SJCRH30 (cell line): ENCODE measurements around the gene CYP2A13. TPM values are rescaled to one million over a fixed set of nuclear protein-coding genes. Genes with fewer than 3 reads are reported as not detected.
"Not testable (repeated sequence)": the region's sequence is repeated elsewhere in the genome, so short reads cannot be mapped to it uniquely, and the experiment has no call there.

Experiments
- DNase-seq, 2 experiments: peaks; one replicate each; pipeline ENCODE4 v3.0.0-alpha.2; 2015 to 2020
- H3K27ac ChIP-seq: fragments of 250-450 bp; sonication (Bioruptor Pico); 2 replicates; pipeline ENCODE4 v1.5.1; 2020; ENCODE audit warnings: mild to moderate bottlenecking, moderate library complexity
- H3K27me3 ChIP-seq: fragments of 250-450 bp; sonication (Bioruptor Pico); 2 replicates; pipeline ENCODE4 v1.5.1; 2020; ENCODE audit warnings: mild to moderate bottlenecking, moderate library complexity
- H3K36me3 ChIP-seq: fragments of 250-450 bp; sonication (Bioruptor Pico); 2 replicates; pipeline ENCODE4 v1.5.1; 2020; ENCODE audit warnings: mild to moderate bottlenecking, moderate library complexity
- H3K4me1 ChIP-seq: fragments of 250-450 bp; sonication (Bioruptor Pico); 2 replicates; pipeline ENCODE4 v1.5.1; 2020; ENCODE audit warnings: mild to moderate bottlenecking, moderate library complexity
- H3K4me3 ChIP-seq: fragments of 250-450 bp; sonication (Bioruptor Pico); 2 replicates; pipeline ENCODE4 v1.5.1; 2020; ENCODE audit warnings: mild to moderate bottlenecking, moderate library complexity
- H3K9me3 ChIP-seq: fragments of 250-450 bp; sonication (Bioruptor Pico); replicated peaks from 2 replicates; pipeline ENCODE4 v1.5.1; 2020; ENCODE audit warnings: mild to moderate bottlenecking, moderate library complexity
- total RNA-seq: library from RNA; depleted of rRNA; stranded (reverse); fragments of >200 nt; shearing (Covaris generic); gene quantifications from 2 replicates; pipeline ENCODE4 v1.2.3, GENCODE V29; 2014; rRNA removed

The CYP2A13 gene, protein sequence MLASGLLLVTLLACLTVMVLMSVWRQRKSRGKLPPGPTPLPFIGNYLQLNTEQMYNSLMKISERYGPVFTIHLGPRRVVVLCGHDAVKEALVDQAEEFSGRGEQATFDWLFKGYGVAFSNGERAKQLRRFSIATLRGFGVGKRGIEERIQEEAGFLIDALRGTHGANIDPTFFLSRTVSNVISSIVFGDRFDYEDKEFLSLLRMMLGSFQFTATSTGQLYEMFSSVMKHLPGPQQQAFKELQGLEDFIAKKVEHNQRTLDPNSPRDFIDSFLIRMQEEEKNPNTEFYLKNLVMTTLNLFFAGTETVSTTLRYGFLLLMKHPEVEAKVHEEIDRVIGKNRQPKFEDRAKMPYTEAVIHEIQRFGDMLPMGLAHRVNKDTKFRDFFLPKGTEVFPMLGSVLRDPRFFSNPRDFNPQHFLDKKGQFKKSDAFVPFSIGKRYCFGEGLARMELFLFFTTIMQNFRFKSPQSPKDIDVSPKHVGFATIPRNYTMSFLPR
- total RNA-seq: not detected in 2 replicates

GRCh38 chr19:41088151-41088550 lies at the start of gene CYP2A13:
Gene CYP2A13 (plus strand): TSS chr19:41088451. CDS start chr19:41088472, 21 bp downstream.
- no peak for DNase-seq
- 0 out of 2 replicates have a peak, but pooled peaks cover 3% of the 10 kb centered on the region for H3K27me3 ChIP-seq
- no peaks in the 10 kb centered on the region for H3K9me3 ChIP-seq
- H3K27ac ChIP-seq: no peak within 1 kb of the TSS
- no peaks in the 10 kb centered on the region for H3K4me1 ChIP-seq
- no peak within 1 kb of the TSS for H3K4me3 ChIP-seq
- H3K36me3 ChIP-seq: no peaks in the 10 kb centered on the region

- no peaks in the 10 kb centered on the region; the same call in none of the 2 replicates for H3K27me3 ChIP-seq
These were observed 48.4 kb upstream of the CYP2A13 start for GRCh38 chr19:41039806-41040205.

DNA sequence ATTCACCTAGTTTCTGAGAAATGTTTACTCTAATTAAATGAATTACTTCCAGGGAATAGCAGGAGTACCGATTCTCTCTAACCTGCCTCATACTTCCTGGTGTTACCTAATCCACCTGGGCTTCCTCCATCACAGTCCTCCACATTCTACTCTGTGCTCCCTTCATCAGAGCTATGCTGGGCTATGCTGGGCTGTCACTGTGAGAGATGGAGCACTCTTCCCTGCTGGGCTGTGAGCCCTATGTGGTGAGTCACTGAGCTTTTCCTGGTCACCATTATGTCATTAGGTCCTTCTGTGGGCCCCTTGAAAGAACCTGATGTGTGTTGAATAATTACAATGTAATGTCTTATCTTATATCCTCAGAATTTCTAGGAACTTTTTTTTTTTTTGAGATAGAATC lies 43.2 kb upstream of the CYP2A13 start:
- not testable (repeated sequence) for H3K36me3 ChIP-seq, DNase-seq

More at GRCh38 chr19:41039806-41040205, 48.4 kb upstream of the CYP2A13 start:
- Histone ChIP-seq H3K4me1 (no peaks in the 10 kb centered on the region), H3K27ac (no peak overlapping the region), H3K4me3 (no peak overlapping the region), H3K36me3 (no peaks in the 10 kb centered on the region), H3K9me3 (no peaks in the 10 kb centered on the region)
- no peak for DNase-seq

DNA sequence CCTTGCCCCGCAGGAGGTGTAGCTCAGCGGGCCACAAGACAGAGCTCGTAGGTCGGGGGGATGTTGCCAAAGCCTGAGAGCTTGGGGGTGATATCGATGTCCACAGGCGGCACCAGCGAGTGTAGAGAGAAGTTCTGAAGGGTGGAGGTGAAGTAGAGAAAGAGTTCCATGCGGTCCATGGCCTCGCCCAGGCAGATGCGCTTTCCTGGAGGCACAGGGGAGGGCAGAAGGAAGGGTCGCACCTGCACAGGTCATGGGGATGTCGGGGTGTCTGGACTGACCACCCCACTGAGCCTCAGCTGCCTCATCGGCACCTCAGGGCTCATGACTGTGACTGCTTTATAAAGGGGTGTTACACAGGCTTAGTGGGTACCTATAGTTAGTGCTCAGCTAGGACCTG lies 37.8 kb upstream of the CYP2A13 start:
- Histone ChIP-seq H3K9me3 (no peaks in the 10 kb centered on the region), H3K27me3 (peaks cover 15% of the 10 kb centered on the region), H3K36me3 (no peaks in the 10 kb centered on the region), H3K4me3 (no peak overlapping the region), H3K4me1 (no peaks in the 10 kb centered on the region), H3K27ac (no peak overlapping the region)
- no peak for DNase-seq

More for the DNA sequence above, 43.2 kb upstream of the CYP2A13 start:
- H3K4me3 ChIP-seq, H3K9me3 ChIP-seq, H3K27me3 ChIP-seq, H3K4me1 ChIP-seq, H3K27ac ChIP-seq: not testable (repeated sequence)

- H3K27ac ChIP-seq, H3K9me3 ChIP-seq, H3K36me3 ChIP-seq, H3K4me1 ChIP-seq, DNase-seq, H3K4me3 ChIP-seq: not testable (repeated sequence)
- peaks cover 15% of the 10 kb centered on the region for H3K27me3 ChIP-seq
These were observed 36.1 kb upstream of the CYP2A13 start for GRCh38 chr19:41052162-41052561.

- not testable (repeated sequence) for DNase-seq, H3K27ac ChIP-seq, H3K4me1 ChIP-seq, H3K4me3 ChIP-seq, H3K9me3 ChIP-seq, H3K36me3 ChIP-seq
- H3K27me3 ChIP-seq: peaks cover 11% of the 10 kb centered on the region
These were observed 34.9 kb upstream of the CYP2A13 start for GRCh38 chr19:41053331-41053730.

DNA sequence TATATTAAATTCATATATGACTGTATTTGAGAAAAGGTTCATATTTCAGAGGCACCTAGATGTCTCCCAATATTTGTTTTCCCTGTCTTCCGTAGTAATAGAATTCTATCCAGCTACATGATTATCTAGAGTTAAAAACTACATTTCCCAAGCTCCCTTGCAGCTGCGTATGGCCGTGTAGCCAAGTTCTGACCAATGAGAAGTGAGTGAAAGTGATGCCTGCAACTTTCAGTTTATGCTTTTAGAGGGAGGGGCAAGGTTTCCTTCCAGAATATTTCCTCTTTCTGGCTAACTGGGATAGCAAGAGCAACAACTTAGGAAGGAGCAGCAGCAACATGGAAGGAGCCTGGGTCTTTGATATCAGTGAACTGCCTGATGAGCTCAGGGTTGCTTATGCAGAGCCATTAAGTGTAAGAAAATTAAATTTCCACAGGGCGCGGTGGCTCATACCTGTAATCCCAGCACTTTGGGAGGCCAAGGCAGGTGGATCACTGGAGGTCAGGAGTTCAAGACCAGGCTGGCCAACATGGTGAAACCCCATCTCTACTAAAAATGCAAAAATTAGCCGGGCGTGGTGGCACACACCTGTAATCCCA lies 23.2 kb upstream of the CYP2A13 start:
- Histone ChIP-seq H3K4me1 (no peaks in the 10 kb centered on the region), H3K4me3 (no peak overlapping the region), H3K27ac (no peak overlapping the region), H3K27me3 (peaks cover 5% of the 10 kb centered on the region; the same call in 1 of the 2 replicates), H3K36me3 (no peaks in the 10 kb centered on the region), H3K9me3 (no peaks in the 10 kb centered on the region)
- DNase-seq: peak in 1 of 2 experiments; percentile 31

DNA sequence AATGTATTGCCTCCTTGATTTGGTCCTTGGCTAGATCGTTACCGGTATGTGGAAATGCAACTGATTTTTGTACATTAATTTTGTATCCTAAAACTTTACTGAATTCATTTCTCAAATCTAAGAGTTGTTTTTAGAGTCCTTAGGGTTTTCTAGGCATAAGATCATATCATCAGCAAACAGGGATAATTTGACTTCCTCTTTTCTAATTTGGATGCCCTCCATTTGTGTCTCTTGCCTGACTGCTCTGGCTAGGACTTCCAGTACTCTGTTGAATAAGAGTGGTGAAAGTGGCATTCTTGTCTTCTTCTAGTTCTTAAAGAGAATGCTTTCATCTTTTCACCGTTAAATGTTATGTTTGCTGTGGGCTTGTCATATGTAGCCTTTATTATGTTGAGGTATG lies 12.0 kb upstream of the CYP2A13 start:
- Histone ChIP-seq H3K9me3 (no peaks in the 10 kb centered on the region), H3K4me3 (no peak overlapping the region), H3K27me3 (0 out of 2 replicates have a peak, but pooled peaks cover 3% of the 10 kb centered on the region), H3K4me1 (no peaks in the 10 kb centered on the region), H3K27ac (no peak overlapping the region), H3K36me3 (no peaks in the 10 kb centered on the region)
- no peak for DNase-seq

GRCh38 chr19:41083516-41083915 lies 4.7 kb upstream of the CYP2A13 start:
- Histone ChIP-seq H3K36me3 (no peaks in the 10 kb centered on the region), H3K4me3 (no peak overlapping the region), H3K4me1 (no peaks in the 10 kb centered on the region), H3K27me3 (0 out of 2 replicates have a peak, but pooled peaks cover 5% of the 10 kb centered on the region), H3K9me3 (no peaks in the 10 kb centered on the region), H3K27ac (no peak overlapping the region)
- no peak for DNase-seq

DNA sequence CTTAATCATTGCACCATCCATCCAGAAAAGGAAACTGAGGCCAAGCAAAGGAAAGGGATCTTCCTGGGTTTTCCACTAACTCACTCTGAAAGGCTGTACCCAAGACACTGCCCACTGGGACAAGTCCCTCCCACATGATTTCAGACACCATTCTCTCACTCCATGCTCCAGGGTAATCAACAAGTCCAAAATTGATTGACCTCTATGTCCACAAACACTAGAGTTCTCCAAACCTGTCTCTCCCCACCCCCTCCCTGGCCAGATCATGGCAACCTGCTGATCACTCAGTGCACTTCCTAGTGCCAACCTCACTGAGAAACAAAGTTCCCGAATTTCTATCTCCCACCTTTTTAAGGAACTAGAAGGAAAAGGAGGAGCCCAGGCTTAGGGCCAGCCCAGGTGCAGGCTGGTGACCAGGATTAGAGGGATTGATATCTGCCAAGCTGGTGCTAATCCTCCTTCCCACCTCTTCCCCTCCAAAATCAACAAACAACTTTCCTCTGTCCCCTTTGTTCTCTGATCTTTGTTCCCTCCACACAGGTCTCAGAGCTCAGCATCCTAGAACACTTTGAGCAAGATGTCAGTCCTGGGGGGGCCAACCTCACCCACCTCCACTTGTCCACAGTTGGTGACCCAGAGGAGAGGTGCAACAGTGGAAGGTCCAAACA lies 2.4 kb upstream of the CYP2A13 start:
- Histone ChIP-seq H3K27ac (no peak overlapping the region), H3K27me3 (0 out of 2 replicates have a peak, but pooled peaks cover 3% of the 10 kb centered on the region), H3K36me3 (no peaks in the 10 kb centered on the region), H3K4me3 (no peak overlapping the region), H3K9me3 (no peaks in the 10 kb centered on the region), H3K4me1 (no peaks in the 10 kb centered on the region)
- DNase-seq: no peak

DNA sequence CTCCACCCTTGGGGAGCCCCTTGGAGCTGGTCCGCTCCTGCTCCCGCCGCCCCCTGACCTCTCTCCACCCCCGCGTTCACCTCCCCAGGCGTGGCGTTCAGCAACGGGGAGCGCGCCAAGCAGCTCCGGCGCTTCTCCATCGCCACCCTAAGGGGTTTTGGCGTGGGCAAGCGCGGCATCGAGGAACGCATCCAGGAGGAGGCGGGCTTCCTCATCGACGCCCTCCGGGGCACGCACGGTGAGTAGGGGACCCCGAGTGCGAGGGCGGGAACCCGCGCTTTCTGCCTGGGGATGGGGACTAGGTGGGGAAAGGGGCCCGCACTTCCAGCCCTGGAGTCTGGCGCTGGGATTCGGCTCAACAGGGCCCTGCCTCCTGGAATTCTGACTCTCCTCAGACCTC lies 1.7 kb downstream of the CYP2A13 start:
- Histone ChIP-seq H3K27ac (no peak overlapping the region), H3K36me3 (no peaks in the 10 kb centered on the region), H3K4me3 (no peak overlapping the region), H3K27me3 (0 out of 2 replicates have a peak, but pooled peaks cover under 1% of the 10 kb centered on the region), H3K9me3 (no peaks in the 10 kb centered on the region), H3K4me1 (no peaks in the 10 kb centered on the region)
- no peak for DNase-seq

GRCh38 chr19:41095703-41096102 lies 7.5 kb downstream of the CYP2A13 start:
- H3K27me3 ChIP-seq: no peaks in the 10 kb centered on the region
- no peaks in the 10 kb centered on the region for H3K9me3 ChIP-seq
- H3K4me3 ChIP-seq: no peak overlapping the region
- no peaks in the 10 kb centered on the region for H3K4me1 ChIP-seq
- DNase-seq: no peak
- H3K27ac ChIP-seq: no peak overlapping the region
- no peaks in the 10 kb centered on the region for H3K36me3 ChIP-seq

DNA sequence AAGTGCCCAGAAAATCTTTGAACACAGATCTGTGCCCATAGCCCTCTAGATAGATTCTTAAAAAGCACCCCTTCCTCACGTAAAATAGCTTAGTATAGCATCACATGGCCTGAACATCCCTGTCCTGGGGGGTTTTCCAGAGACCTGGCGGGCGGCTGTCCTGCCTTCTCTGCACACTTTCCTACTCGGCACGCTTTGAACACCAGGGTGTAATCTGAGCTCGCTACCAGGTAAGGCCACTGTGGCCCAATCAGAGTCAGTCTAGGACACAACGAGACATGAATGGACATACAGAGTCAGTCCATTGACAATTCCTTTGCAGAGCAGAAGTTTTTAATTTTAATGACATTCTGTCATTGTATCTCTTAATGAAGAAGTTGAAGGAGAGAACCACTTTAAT lies 8.1 kb downstream of the CYP2A13 start:
- no peaks in the 10 kb centered on the region for H3K27me3 ChIP-seq
- no peak overlapping the region for H3K4me3 ChIP-seq
- H3K36me3 ChIP-seq: no peaks in the 10 kb centered on the region
- peaks cover 4% of the 10 kb centered on the region; the same call in 1 of the 2 replicates for H3K9me3 ChIP-seq
- no peak for DNase-seq
- H3K4me1 ChIP-seq: no peaks in the 10 kb centered on the region
- no peak overlapping the region for H3K27ac ChIP-seq

- no peaks in the 10 kb centered on the region for H3K4me1 ChIP-seq
- H3K4me3 ChIP-seq: no peak overlapping the region
- no peak for DNase-seq
- H3K27me3 ChIP-seq: no peaks in the 10 kb centered on the region
- H3K9me3 ChIP-seq: peaks cover 11% of the 10 kb centered on the region
- H3K27ac ChIP-seq: no peak overlapping the region
- H3K36me3 ChIP-seq: no peaks in the 10 kb centered on the region
These were observed 9.1 kb downstream of the CYP2A13 start for GRCh38 chr19:41097302-41097701.

GRCh38 chr19:41098762-41099161 lies 10.5 kb downstream of the CYP2A13 start:
- Histone ChIP-seq H3K4me1 (no peaks in the 10 kb centered on the region), H3K4me3 (no peak overlapping the region), H3K36me3 (no peaks in the 10 kb centered on the region), H3K27me3 (no peaks in the 10 kb centered on the region), H3K9me3 (peaks cover 14% of the 10 kb centered on the region), H3K27ac (no peak overlapping the region)
- DNase-seq: no peak
